ENCODE measurements around the gene LRSAM1. TPM values are rescaled to one million over a fixed set of nuclear protein-coding genes. Genes with fewer than 3 reads are reported as not detected.
A peak's percentile ranks its signal among the peaks of the same experiment; 100 is the strongest.

Gene LRSAM1
- total RNA-seq, 1 donor from 2014 or later: 27.5 TPM

- Mint-ChIP-seq H3K4me3 (ENCODE audit: unreplicated experiment) (no peak overlapping the region), H3K27me3 (ENCODE audit: low read depth) (no peaks in the 10 kb centered on the region), H3K27ac (ENCODE audit: unreplicated experiment) (peak overlapping the region; percentile 57), H3K9me3 (ENCODE audit: low read depth) (peaks cover 4% of the 10 kb centered on the region), H3K36me3 (ENCODE audit: low read depth) (peaks cover 37% of the 10 kb centered on the region), H3K4me1 (ENCODE audit: low read depth) (peaks cover 66% of the 10 kb centered on the region)
- TF ChIP-seq CTCF (IDR thresholded peaks at IDR 0.05): no peak
- no peak for DNase-seq (ENCODE audit: low spot score)
These were observed 76.4 kb downstream of the LRSAM1 start for GRCh38 chr9:127527560-127528268.

- Mint-ChIP-seq H3K9me3 (ENCODE audit: low read depth) (peaks cover 2% of the 10 kb centered on the region), H3K27ac (ENCODE audit: unreplicated experiment) (peak overlapping the region; percentile 74), H3K4me3 (ENCODE audit: unreplicated experiment) (no peak overlapping the region), H3K36me3 (ENCODE audit: low read depth) (peaks cover 32% of the 10 kb centered on the region), H3K27me3 (ENCODE audit: low read depth) (no peaks in the 10 kb centered on the region), H3K4me1 (ENCODE audit: low read depth) (peaks cover 60% of the 10 kb centered on the region)
- TF ChIP-seq CTCF (IDR thresholded peaks at IDR 0.05): no peak
- no peak for DNase-seq (ENCODE audit: low spot score)
These were observed 77.3 kb downstream of the LRSAM1 start for GRCh38 chr9:127528422-127529251.

- peaks cover 26% of the 10 kb centered on the region for H3K36me3 Mint-ChIP-seq (ENCODE audit: low read depth)
- DNase-seq (ENCODE audit: low spot score): no peak
- peak overlapping the region; percentile 0 for H3K27ac Mint-ChIP-seq (ENCODE audit: unreplicated experiment)
- H3K4me1 Mint-ChIP-seq (ENCODE audit: low read depth): peaks cover 52% of the 10 kb centered on the region
- no peak for TF ChIP-seq CTCF (IDR thresholded peaks at IDR 0.05)
- peaks cover 2% of the 10 kb centered on the region for H3K9me3 Mint-ChIP-seq (ENCODE audit: low read depth)
- H3K27me3 Mint-ChIP-seq (ENCODE audit: low read depth): no peaks in the 10 kb centered on the region
- H3K4me3 Mint-ChIP-seq (ENCODE audit: unreplicated experiment): no peak overlapping the region
These were observed 78.4 kb downstream of the LRSAM1 start for GRCh38 chr9:127529671-127530070.

- H3K4me1 Mint-ChIP-seq (ENCODE audit: low read depth): peaks cover 52% of the 10 kb centered on the region
- H3K36me3 Mint-ChIP-seq (ENCODE audit: low read depth): peaks cover 20% of the 10 kb centered on the region
- H3K27me3 Mint-ChIP-seq (ENCODE audit: low read depth): no peaks in the 10 kb centered on the region
- peaks cover 2% of the 10 kb centered on the region for H3K9me3 Mint-ChIP-seq (ENCODE audit: low read depth)
- DNase-seq (ENCODE audit: low spot score): no peak
- TF ChIP-seq CTCF (IDR thresholded peaks at IDR 0.05): no peak
- peak overlapping the region; percentile 9 for H3K27ac Mint-ChIP-seq (ENCODE audit: unreplicated experiment)
- H3K4me3 Mint-ChIP-seq (ENCODE audit: unreplicated experiment): no peak overlapping the region
These were observed 79.1 kb downstream of the LRSAM1 start for GRCh38 chr9:127530206-127530941.

GRCh38 chr9:127531676-127532075 lies 80.4 kb downstream of the LRSAM1 start:
- peaks cover 13% of the 10 kb centered on the region for H3K36me3 Mint-ChIP-seq (ENCODE audit: low read depth)
- H3K27ac Mint-ChIP-seq (ENCODE audit: unreplicated experiment): no peak overlapping the region
- no peak for DNase-seq (ENCODE audit: low spot score)
- H3K27me3 Mint-ChIP-seq (ENCODE audit: low read depth): no peaks in the 10 kb centered on the region
- H3K9me3 Mint-ChIP-seq (ENCODE audit: low read depth): no peaks in the 10 kb centered on the region
- no peak overlapping the region for H3K4me3 Mint-ChIP-seq (ENCODE audit: unreplicated experiment)
- peaks cover 53% of the 10 kb centered on the region for H3K4me1 Mint-ChIP-seq (ENCODE audit: low read depth)
- TF ChIP-seq CTCF (IDR thresholded peaks at IDR 0.05): no peak

Data from chondrocyte (in vitro differentiated cells).